Measurements from ENCODE around the gene BRI3BP.
"Not testable (repeated sequence)": the region's sequence is repeated elsewhere in the genome, so short reads cannot be mapped to it uniquely, and the experiment has no call there.

BRI3BP gene

DNA sequence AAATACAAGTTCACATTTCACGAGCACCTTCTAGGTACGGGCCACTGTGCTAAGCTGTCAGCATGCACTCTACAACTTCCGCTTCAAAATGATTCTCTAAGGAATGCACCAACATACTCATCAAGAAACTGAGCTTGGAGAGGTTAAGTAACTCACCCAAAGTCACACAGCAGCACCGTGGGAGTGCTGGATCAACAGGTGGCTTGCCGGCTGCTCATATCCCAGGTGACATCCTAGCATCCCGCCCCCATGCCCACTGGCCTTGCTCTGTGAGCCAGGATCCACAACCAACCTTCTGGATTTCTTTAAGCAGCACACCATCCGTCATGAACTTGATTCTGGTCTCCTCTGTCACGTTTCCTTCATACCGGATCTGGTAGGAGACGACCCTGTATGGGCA, 21.2 kb upstream of the BRI3BP start:
- DNase-seq (ENCODE audit: low spot score): no peak

DNA sequence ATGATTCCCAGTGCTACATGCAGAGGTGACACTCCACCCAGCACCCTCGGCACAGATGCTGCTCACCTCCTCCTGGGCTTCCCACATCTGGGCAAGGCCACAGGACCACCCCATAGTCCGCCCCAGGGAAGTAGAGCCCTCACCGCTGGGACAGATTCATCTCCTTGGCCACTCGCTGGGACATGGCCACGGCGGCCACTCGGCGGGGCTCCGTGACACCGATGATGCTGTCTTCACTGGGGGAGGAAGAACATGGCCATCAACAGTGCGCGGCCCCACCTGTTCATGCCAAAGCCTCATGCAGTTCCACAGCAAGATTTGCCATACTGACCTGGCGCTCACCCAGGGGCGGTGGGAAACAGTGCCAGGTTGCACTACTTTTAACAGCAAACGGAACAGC, 18.2 kb upstream of the BRI3BP start:
- no peak for DNase-seq (ENCODE audit: low spot score)

DNA sequence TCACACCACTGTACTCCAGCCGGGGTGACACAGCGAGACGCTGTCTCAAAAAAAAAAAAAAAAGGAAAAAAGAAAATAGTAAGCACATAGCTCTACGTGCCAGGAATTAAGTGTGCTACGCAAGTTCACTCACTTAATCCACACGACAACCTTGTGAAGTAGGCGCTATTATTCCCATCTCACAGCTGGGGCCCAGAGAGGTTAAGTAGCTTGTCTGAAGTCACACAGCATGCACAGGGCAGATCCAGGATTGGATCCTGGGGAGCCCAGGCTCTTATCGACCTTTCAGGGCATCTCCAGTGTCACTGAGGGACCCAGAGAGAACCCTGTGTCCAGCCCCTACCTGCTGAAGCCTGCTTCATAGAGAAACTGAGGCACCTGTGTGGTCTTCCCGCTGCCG, 16.4 kb upstream of the BRI3BP start:
- DNase-seq (ENCODE audit: low spot score): no peak

DNA sequence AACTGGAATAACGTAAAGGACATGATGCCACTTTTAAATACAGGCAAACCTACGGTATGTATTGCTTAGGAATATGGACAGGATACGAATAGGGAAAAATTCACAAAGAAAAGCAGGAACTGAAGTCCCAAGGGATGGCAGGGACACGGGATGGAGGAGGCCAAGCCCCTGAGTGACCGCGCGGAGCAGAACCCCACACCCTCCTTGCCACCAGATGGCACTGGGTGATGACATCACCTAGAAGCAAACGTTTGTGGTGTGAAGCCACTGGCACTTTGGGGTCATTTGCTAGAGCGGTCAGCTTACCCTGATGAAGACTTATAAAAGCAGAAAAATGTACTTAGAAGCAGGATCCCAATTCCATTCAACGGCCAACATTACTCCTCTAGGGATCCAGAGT, 13.9 kb upstream of the BRI3BP start:
- no peak for DNase-seq (ENCODE audit: low spot score)

DNA sequence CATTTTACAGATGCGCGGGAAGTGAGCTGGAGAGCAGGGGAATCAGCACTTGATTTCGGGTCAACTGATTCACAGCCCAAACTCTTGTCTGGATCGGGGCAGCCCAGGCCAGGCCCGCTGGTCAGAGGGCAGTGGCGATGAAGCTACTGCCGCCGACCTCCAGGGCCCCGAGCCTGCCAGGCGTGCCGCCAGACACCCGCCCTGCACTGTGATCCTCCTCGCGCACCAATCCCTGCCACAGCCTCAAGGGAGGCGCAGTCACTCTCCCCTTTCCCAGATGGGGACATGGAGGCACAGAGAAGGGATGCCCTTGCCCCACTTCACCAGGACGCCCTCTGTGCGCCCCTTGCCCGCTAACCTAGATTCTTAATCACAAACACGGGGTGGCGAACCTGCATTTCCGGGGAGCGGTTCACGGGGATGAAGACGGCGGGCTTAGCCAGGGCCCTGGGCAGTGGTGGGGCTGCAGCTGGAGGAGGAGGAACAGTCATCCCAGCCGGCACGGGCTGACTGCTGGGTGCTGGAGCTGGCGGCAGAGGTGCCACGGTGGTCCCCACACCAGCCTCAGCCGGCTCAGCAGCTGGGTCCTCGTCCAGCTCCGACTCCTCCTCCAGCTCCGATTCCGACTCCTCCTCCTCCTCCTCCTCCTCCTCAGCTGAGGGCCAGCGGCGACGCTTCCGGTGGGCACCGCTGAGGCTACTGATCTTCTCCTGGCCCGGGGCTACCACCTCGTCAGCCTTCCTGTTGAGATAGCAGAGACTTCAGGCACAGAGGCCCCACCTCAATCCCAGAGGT, 13.2 kb upstream of the BRI3BP start:
- no peak for DNase-seq (ENCODE audit: low spot score)

DNA sequence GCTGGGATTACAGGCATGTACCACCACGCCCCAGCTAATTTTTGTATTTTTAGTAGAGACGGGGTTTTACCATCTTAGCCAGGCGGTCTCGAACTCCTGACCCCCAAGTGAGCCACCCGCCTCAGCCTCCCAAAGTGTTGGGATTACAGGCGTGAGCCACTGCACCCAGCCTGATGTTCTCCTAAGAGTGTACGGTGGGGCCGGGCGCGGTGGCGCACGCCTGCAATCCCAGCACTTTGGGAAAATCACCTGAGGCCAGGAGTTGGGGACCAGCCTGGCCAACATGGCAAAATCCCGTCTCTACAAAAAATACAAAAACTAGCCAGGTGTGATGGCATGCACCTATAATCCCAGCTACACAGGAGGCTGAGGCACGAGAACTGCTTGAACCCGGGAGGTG, 6.6 kb upstream of the BRI3BP start:
- not testable (repeated sequence) for DNase-seq (ENCODE audit: low spot score)

DNA sequence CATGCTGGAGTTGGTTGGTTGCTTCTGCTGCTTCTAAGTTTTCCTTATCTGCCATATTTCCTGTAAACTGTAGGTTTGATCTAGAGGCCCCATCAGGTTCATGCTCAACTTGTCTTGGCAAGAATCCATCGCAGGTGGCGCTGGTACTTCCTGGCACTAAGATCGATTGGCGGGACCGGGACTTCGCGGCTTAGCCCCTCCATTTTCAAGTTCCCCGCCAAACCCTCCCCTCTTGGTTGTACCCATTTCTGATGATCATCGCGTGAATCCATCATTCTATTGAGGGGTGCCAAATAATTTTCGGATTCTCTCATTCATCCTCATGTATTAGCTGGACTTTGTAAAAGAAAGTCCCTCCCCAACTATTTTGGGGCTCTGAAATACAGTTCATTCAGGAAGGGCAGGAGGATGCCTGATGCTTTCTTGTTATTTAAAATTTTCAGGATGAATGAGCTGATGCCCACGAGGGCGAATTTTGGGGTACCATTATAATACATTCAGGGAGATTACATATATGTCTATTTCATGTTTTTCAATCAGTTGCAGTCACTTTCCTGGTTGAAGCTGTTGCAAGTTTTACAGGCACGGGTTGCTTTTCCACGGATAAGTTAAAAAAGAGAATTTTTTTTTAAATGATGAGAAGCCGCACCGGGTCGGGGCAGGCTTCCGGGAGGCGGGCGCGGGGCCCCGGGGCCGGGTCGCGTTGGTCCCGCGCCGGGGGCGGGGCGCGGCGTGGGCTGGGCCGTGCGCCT, 395 bp upstream of the BRI3BP start:
- no peak for DNase-seq (ENCODE audit: low spot score)

DNA sequence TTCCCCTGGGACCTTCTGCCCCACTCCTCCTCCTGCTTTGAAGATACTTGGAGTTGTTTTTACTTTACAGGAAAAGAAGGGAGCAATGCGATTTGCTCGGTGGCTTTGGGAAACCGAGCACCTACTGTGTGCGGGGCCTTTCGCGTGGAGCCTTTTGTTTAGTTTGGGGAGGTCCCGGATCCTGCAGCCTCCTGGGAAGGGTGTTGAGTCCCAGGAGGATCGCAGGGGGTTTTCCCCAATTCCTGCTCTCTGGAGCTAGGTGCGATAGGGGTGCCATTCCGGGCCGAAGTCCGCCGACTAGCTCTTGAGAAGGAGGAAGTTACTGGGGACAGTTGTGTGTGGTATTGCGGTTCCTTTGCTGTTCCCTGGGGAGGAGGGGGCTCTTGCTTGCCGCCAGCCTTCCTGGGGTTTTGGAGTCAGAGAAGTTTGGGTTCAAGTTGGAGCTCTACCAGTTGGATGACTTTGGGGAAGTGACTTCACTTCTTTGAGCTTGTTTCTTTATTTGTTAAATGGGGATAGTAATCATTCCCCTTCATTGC, 1.1 kb downstream of the BRI3BP start:
- DNase-seq (ENCODE audit: low spot score): no peak

DNA sequence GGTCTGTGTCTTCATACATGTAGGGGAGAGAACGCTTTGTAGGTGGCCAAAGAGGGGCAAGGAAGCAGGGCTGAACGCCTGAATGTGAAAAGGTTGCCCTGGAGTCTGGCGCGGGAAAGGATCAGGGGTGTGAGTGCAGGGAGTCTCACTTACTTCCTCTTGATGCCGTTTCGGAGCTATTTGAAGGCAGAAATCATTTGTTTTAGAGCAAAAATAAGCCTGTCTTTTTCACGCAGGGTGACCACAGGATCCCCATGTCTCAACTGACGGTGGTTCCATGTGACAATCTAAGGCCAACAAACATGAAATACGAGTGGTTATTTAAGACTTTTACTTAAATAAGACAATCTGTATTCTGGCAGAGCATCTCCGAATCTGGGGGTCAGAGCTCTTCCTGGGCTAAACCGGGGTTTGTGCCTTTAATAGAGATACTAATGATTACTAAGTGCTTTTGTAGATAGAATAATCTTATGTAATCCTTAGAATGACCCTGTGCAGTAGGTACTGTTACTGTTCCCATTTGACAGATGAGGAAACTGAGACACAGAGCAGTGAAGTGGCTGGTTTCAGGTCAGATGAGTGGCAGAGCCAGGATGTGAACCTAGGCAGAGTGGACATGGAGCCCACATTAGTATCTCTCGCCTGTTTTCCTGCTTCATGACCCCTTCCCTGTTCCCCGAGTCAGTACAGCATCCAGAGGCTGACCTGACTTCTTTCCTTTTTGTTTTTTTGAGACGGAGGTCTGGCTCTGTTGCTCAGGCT, 1.9 kb downstream of the BRI3BP start:
- no peak for DNase-seq (ENCODE audit: low spot score)

DNA sequence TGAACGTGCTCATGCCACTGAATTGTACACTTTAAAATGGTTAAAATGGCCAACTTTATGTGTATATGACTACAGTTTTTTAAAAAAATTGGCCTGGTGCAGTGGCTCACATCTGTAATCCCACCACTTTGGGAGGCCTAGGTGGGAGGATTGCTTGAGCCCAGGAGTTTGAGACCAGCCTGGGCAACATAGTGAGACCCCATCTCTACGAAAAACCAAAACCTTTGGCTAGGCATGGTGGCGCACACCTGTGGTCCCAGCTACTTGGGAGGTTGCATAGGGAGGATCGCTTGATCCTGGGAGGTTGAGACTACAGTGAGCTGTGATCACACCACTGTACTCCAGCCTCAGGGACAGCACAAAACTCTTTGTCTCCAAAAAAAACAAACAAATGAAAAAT, 5.3 kb downstream of the BRI3BP start:
- DNase-seq (ENCODE audit: low spot score): no peak

DNA sequence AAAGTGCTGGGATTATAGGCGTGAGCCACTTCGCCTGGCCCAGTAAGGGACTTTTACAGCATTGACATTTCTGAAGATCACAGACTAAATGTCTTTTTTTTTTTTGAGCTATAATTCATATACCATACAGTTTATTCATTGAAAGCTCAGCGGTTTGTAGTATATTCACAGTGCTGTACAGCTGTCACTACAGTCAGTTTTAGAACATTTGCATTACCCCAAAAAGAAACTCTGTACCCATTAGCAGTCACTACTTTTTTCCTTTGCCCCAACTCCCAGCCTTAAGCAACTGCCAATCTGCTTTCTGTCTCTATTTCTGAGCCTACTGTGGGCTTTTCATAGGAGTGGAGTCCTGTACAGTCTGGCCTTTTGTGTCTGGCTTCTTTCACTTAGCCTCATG, 8.2 kb downstream of the BRI3BP start:
- DNase-seq (ENCODE audit: low spot score): no peak

DNA sequence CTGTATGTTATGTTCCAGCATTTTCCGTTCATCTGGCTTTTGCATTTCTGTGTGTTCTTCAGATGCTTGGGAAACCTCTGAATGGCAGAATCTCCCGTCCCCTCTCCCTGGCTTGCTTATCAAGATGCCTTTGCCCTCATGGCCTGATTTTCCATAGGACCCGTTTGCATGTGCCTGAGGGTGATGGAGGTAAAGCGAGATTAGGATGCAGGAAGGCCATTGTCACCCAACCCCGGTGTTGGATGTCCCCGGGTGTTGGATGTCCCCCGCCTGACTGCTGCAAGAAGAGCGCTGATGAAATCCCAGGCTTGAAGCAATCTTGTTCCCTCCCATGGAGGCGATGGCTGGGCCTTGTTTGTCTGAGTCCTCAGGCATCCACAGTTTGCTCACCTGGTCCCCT, 9.6 kb downstream of the BRI3BP start:
- no peak for DNase-seq (ENCODE audit: low spot score)

DNA sequence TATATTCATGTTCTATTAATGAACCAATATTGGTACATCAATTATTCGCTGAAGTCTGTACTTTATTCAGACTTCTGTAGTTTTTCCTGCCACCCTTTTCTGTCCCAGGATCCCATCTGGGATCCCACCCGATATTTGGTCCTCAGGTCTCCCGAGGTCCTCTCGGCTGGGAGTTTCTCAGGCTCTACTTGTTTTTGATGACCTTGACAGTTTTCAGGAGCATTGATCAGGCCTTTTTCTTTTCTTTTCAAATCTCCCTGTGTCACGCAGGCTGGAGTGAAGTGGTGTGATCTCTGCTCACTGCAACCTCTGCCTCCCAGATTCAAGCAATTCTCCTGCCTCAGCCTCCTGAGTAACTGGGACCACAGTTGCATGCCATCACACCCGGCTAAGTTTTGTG, 11.2 kb downstream of the BRI3BP start:
- DNase-seq (ENCODE audit: low spot score): no peak

DNA sequence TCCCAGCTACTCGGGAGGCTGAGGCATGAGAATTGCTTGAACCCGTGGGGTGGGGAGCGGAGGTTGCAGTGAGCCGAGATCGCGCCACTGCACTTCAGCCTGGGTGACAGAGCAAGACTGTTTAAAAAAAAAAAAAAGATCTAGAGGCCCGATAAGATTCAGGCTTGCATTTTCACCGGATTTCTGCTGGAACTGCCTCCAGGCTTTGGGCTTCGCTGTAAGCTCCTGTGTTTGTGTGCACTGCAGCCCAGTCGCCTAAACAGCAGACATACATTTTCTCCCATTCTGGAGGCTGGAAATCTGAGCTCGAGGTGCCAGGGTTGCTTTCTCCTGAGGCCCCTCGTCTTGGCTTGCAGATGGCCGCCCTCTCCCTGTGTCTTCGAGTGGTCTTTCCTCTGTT, 12.2 kb downstream of the BRI3BP start:
- DNase-seq (ENCODE audit: low spot score): no peak

DNA sequence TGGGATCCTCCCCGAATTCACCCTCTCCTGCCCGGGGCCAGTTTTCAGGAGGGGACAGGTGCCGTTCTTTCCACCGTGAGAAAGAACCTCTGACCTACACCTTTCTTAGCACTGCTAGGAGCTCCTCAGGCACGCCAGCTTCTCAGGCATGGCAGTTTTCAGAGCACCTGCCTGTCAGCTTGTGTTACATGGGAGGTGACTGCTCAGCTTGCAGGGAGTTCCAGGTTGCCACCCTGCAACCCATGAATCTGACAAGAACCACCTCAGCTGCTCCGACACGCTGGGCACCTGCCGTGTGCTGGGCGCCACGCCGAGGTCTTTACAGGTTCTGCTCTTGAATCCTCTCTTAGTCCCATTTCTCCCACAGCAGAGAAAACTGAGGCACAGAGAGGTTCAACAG, 12.9 kb downstream of the BRI3BP start:
- no peak for DNase-seq (ENCODE audit: low spot score)

DNA sequence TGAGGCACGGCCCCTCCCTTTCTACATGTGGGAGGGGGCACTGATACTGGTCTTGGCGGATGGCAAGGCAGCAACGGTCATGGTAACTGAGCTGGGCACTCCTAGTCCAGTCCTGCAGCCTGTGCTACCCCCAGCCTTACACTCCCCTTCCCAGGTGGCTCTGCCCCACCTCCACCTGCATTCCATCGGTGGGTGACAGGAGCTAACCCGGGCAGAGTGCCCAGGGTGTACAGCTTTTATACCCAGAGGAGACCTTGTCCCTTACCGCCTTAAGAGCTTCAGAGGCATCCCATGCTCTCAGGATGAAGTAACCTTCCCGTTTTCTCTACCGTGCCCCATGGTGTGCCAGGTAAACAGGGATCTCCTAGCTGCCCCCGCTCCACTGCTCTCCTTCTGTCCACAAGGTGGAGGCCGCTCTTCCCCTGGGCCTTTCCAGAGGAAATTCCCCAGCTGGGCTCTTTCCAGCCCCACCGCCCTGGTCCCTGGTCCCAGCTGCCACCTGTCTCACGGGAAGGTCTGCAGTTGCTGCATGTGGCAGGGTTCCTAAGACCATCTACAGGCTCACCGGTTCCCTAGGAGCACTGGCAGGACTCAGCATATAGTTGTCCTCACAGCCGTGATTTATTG, 20.5 kb downstream of the BRI3BP start:
- no peak for DNase-seq (ENCODE audit: low spot score)

DNA sequence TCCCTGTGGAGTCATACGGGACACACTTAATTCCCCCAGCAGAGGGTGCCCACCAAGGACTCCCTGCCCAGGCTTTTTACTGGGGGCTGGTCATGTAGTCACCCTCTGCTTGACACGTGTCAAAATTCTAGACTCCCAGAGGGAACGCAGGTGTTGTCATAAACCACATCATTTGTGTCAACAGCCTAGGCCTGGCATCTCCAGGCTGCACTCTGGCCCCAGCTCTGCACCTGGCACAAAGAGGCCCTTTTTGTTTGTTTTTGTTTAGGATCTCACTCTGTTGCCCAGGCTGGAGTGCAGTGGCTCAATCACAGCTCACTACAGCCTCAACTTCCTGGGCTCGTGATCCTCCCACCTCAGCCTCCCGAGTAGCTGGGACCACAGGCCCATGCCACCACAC, 21.1 kb downstream of the BRI3BP start:
- no peak for DNase-seq (ENCODE audit: low spot score)

DNA sequence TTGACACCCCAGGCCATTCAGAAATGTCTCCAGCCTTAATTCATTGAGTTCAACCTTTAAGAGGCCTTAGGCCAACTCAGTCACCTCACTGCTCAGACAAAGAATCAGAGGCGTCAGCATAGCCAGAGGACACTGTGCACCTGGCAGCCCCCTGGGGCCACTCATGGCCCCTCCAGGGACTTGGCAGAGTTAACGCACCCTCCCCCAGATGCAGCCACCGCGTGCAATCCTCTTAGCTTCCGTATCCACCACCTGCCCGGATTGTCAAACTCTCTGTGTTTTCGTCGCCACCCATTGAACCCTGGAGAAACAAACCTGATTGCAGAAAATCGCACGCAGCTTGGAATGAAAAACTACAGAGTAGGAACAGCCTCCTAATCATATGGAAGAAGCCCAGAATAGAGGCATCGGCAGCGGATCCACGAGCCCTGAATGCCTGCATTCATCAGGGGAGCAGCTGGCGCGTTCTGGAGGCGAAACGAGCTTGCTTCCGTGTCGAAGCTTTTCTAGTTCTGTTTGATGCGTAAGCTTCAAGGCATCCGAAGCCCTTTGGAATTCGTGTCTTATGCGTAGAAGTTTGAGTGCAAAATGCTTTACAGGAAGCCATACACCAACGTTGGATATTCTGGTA, 22.4 kb downstream of the BRI3BP start:
- no peak for DNase-seq (ENCODE audit: low spot score)

DNA sequence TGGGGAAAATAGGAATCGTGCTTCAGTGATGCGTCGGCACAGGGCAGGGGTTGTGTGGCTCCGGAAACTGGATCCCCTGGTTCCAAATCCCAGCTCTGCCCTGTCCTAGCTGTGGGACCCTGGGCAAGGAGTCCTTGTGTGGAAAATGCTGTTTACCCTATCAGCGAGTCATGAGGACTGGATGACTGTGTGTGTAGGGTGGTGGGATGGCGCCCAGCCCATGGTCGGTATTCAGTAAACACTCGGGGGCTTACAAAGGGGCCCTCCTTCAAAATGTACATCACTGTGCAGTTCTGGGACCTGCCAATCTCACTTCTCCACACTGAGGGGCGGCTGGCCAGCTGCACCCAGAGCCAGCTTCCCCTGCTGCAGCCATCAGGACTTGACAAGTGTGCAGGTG, 24.4 kb downstream of the BRI3BP start:
- no peak for DNase-seq (ENCODE audit: low spot score)

DNA sequence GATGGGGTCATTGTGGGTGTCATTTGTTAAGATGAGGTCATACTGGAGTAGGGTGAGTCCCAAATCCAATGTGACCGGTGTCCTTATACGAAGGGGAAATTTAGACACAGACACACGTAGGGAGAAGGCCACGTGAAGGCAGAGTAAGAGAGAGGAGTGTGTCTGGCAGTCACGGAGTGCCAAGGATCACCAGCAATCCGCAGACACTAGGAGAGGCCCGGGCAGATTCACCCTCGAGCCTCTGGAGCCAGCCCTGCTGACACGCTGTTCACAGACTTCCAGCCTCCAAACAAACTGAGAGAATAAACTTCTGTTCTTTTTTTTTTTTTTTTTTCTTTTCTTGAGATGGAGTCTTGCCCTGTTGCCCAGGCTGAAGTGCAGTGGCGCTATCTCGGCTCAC, 24.9 kb downstream of the BRI3BP start:
- DNase-seq (ENCODE audit: low spot score): no peak

DNA sequence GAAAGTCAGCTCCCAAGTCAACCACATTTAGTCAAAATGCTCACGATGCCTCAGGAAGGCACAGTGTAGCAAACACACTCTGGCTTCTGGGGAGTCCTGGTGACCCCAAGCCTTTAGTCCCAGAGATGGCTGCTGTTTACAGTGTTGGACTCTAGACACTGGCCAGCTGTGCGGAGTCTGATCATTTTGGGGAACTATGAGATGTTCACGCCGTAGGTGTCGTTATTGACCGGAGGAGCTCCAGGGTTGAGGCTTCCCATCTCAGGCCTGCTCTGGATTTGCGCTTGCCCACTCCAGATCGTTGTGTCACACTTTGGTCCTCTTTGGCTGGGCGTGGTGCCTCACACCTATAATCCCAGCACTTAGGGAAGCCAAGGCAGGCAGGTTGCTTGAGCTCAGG, 27.7 kb downstream of the BRI3BP start:
- no peak for DNase-seq (ENCODE audit: low spot score)

DNA sequence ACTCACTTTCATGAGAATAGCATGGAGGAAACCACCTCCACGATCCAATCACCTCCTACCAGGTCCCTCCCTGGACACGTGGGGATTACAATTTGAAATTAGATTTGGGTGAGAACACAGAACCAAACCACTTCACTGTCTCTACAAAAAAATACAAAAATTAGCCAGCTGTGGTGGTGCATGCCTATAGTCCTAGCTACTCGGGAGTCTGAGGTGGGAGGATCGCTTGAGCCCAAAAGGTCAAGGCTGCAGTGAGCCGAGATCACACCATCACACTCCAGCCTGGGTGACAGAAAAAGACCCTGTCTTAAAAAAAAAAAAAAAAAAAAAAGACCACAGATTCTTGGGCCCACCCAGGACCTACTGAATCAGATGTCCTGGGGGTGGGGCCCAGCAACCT, 28.3 kb downstream of the BRI3BP start:
- DNase-seq (ENCODE audit: low spot score): no peak

Data from hepatic stellate cell (primary cell).